Panc1 (cell line): ENCODE results near the gene IFT52. TPM values are rescaled to one million over a fixed set of nuclear protein-coding genes. Genes with fewer than 3 reads are reported as not detected.

Experiments used
- ATAC-seq: fragments of 200-7000 bp; cut with Tn5 transposase; 2 replicates; pipeline ENCODE4 v1.9.1; 2020; ENCODE audit warnings: mild to moderate bottlenecking, moderate library complexity
- BruUV-seq: library from RNA; stranded (reverse); fragments of 400-500 nt; replicated peaks from 2 replicates; lab custom pipeline; 2021; lab: Mats Ljungman, UMichigan
- CTCF ChIA-PET: fragments of 300-600 bp; sonication (Branson Sonifier 250); formaldehyde crosslinking; loops from one replicate; lab custom pipeline; 2022; ENCODE audit warnings: antibody characterized with exemption; lab: Charles Lee
- POLR2A ChIA-PET: fragments of 300-600 bp; sonication (Branson Sonifier 250); formaldehyde crosslinking; loops from one replicate; lab custom pipeline; 2022; ENCODE audit warnings: antibody characterized with exemption; lab: Charles Lee
- DNase-seq: peaks from one replicate; pipeline ENCODE4 v3.0.0-alpha.2; 2010; ENCODE audit warnings: low read depth, low spot score
- H3K27ac ChIP-seq: 2 replicates; pipeline ENCODE4 v1.5.1; 2011; ENCODE audit warnings: mild to moderate bottlenecking, low read length, inconsistent platforms
- H3K27me3 ChIP-seq: fragments of 200-500 bp; sonication (Bioruptor generic); 2 replicates; pipeline ENCODE4 v1.6.0; 2014; ENCODE audit warnings: low read length, inconsistent platforms; ENCODE audit not compliant: control insufficient read depth, insufficient read depth
- H3K36me3 ChIP-seq: fragments of 200-500 bp; sonication (Bioruptor generic); 2 replicates; pipeline ENCODE4 v1.5.1; 2014; ENCODE audit warnings: inconsistent platforms, mild to moderate bottlenecking, low read length, moderate library complexity; ENCODE audit not compliant: control insufficient read depth, insufficient read depth
- H3K4me1 ChIP-seq: 2 replicates; pipeline ENCODE4 v1.5.1; 2011; ENCODE audit warnings: inconsistent platforms, mild to moderate bottlenecking, low read length, moderate library complexity; ENCODE audit not compliant: control insufficient read depth, insufficient read depth
- H3K4me3 ChIP-seq, 2 experiments: 2 replicates each; pipeline ENCODE4 v1.5.1; 2011 to 2012; ENCODE audit warnings: low read depth in 2 of 2, low read length in 2 of 2, mild to moderate bottlenecking in 2 of 2, inconsistent platforms in 1 of 2, moderate library complexity in 1 of 2
- H3K9me3 ChIP-seq: fragments of 200-500 bp; sonication (Bioruptor generic); 2 replicates; pipeline ENCODE4 v1.5.1; 2014; ENCODE audit warnings: low read depth, mild to moderate bottlenecking, inconsistent platforms, low read length, moderate library complexity; ENCODE audit not compliant: control insufficient read depth, insufficient read depth
- CTCF ChIP-seq: fragments of 450-650 bp; IDR thresholded peaks from 2 replicates; pipeline ENCODE4 v1.5.1; 2017; ENCODE audit warnings: mild to moderate bottlenecking
- POLR2AphosphoS5 ChIP-seq: IDR thresholded peaks from 2 replicates; pipeline ENCODE4 v1.6.1; 2012; ENCODE audit warnings: mild to moderate bottlenecking, low read depth, low read length, moderate library complexity
- SIN3A ChIP-seq: IDR thresholded peaks from 2 replicates; pipeline ENCODE4 v1.6.1; 2012; ENCODE audit warnings: low read depth, mild to moderate bottlenecking, low read length, moderate library complexity, borderline replicate concordance; ENCODE audit not compliant: insufficient read depth
- TCF7L2 ChIP-seq: IDR thresholded peaks from 2 replicates; pipeline ENCODE4 v1.6.1; 2011; ENCODE audit warnings: mild to moderate bottlenecking, low read depth, low read length, inconsistent platforms
- in situ Hi-C: cut with HindIII; loops from 2 replicates; pipeline ENCODE4 v1.10.0; 2016; ENCODE audit warnings: low sequenced_read_pairs, low pct_unique_long_range_greater_than_20kb
- intact Hi-C: fragments of 100-400 bp; cut with micrococcal nuclease; formaldehyde crosslinking; loops from one replicate; pipeline ENCODE4 v1.10.0; 2022; ENCODE audit not compliant: unreplicated experiment
- total RNA-seq: library from RNA; stranded (reverse); gene quantifications from one replicate; pipeline ENCODE4 v1.2.1, GENCODE V29; 2021; ENCODE audit not compliant: unreplicated experiment
- TF ChIP-seq, protein P1 (sequence below), 2 experiments: IDR thresholded peaks; 2 replicates each; pipeline ENCODE4 v1.6.1; 2011 to 2012; ENCODE audit warnings: low read depth in 2 of 2, control low read depth in 1 of 2, low read length in 1 of 2, mild to moderate bottlenecking in 1 of 2, moderate library complexity in 1 of 2; ENCODE audit not compliant: insufficient read depth in 1 of 2

Gene IFT52
- total RNA-seq, 1 experiment from 2014 or later: 29.2 TPM

GRCh38 chr20:43565758-43566104, 25.0 kb upstream of the IFT52 start:
- no peaks in the 10 kb centered on the region for H3K4me1 ChIP-seq
- DNase-seq (no peak), ATAC-seq (no peak; the same call in 1 of the 2 replicates)
- BruUV-seq: no TSS peak
- intact Hi-C loops (no loop called here), in situ Hi-C loops (no loop called here)
- H3K9me3 ChIP-seq: no peaks in the 10 kb centered on the region
- TF ChIP-seq SIN3A (no peak), TCF7L2 (no peak), POLR2AphosphoS5 (no peak), CTCF (no peak)
- TF ChIP-seq, protein P1, sequence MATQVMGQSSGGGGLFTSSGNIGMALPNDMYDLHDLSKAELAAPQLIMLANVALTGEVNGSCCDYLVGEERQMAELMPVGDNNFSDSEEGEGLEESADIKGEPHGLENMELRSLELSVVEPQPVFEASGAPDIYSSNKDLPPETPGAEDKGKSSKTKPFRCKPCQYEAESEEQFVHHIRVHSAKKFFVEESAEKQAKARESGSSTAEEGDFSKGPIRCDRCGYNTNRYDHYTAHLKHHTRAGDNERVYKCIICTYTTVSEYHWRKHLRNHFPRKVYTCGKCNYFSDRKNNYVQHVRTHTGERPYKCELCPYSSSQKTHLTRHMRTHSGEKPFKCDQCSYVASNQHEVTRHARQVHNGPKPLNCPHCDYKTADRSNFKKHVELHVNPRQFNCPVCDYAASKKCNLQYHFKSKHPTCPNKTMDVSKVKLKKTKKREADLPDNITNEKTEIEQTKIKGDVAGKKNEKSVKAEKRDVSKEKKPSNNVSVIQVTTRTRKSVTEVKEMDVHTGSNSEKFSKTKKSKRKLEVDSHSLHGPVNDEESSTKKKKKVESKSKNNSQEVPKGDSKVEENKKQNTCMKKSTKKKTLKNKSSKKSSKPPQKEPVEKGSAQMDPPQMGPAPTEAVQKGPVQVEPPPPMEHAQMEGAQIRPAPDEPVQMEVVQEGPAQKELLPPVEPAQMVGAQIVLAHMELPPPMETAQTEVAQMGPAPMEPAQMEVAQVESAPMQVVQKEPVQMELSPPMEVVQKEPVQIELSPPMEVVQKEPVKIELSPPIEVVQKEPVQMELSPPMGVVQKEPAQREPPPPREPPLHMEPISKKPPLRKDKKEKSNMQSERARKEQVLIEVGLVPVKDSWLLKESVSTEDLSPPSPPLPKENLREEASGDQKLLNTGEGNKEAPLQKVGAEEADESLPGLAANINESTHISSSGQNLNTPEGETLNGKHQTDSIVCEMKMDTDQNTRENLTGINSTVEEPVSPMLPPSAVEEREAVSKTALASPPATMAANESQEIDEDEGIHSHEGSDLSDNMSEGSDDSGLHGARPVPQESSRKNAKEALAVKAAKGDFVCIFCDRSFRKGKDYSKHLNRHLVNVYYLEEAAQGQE (IDR thresholded peaks at IDR 0.05; ENCODE audit: insufficient read depth in 1 of 2, low read depth in 2 of 2, low read length in 1 of 2): no peak
- no peak overlapping the region for H3K4me3 ChIP-seq
- no peak overlapping the region for H3K27ac ChIP-seq
- CTCF ChIA-PET: no interaction called here
- H3K36me3 ChIP-seq: no peaks in the 10 kb centered on the region
- no peaks in the 10 kb centered on the region for H3K27me3 ChIP-seq
- POLR2A ChIA-PET: no interaction called here

GRCh38 chr20:43567477-43567876, 23.3 kb upstream of the IFT52 start:
- no peak overlapping the region for H3K27ac ChIP-seq
- H3K4me3 ChIP-seq: no peak overlapping the region
- TF ChIP-seq, protein P1 (IDR thresholded peaks at IDR 0.05; ENCODE audit: insufficient read depth in 1 of 2, low read depth in 2 of 2, low read length in 1 of 2): no peak
- TF ChIP-seq SIN3A: no peak
- TF ChIP-seq TCF7L2: no peak
- no peak for TF ChIP-seq CTCF
- no peak for TF ChIP-seq POLR2AphosphoS5
- DNase-seq (no peak), ATAC-seq (no peak)
- CTCF ChIA-PET: no interaction called here
- H3K4me1 ChIP-seq: no peaks in the 10 kb centered on the region
- in situ Hi-C loops: no loop called here
- H3K36me3 ChIP-seq: no peaks in the 10 kb centered on the region
- BruUV-seq: no TSS peak
- intact Hi-C loops: no loop called here
- H3K27me3 ChIP-seq: no peaks in the 10 kb centered on the region
- POLR2A ChIA-PET: no interaction called here
- no peaks in the 10 kb centered on the region for H3K9me3 ChIP-seq
